SU-DHL-6 (cell line): ENCODE measurements around the gene CTNNAL1.
"Not testable (repeated sequence)": the region's sequence is repeated elsewhere in the genome, so short reads cannot be mapped to it uniquely, and the experiment has no call there.

Experiments
- H2AFZ ChIP-seq: fragments of 200-600 bp; sonication (generic); 2 replicates; pipeline ENCODE4 v1.6.1; 2014; ENCODE audit warnings: low read depth, mild to moderate bottlenecking, moderate library complexity, mixed read lengths, antibody characterized with exemption, low read length; ENCODE audit not compliant: severe bottlenecking
- H3F3A ChIP-seq: fragments of 200-600 bp; shearing (Covaris generic); 2 replicates; pipeline ENCODE4 v1.6.0; 2016; ENCODE audit warnings: antibody characterized with exemption, mild to moderate bottlenecking; ENCODE audit not compliant: insufficient read depth
- H3K27ac ChIP-seq: fragments of 200-600 bp; sonication (generic); 2 replicates; pipeline ENCODE4 v1.5.1; 2016; ENCODE audit warnings: low read depth, mild to moderate bottlenecking, low read length, moderate library complexity, mixed read lengths
- H3K27me3 ChIP-seq: fragments of 200-600 bp; sonication (generic), shearing (Covaris generic); 2 replicates; pipeline ENCODE4 v1.6.0; 2014; ENCODE audit warnings: mild to moderate bottlenecking, low read length
- H3K36me3 ChIP-seq: fragments of 200-600 bp; sonication (generic); 2 replicates; pipeline ENCODE4 v1.6.1; 2014; ENCODE audit warnings: mild to moderate bottlenecking, low read length, mixed read lengths
- H3K4me2 ChIP-seq: fragments of 300-600, 200-600 bp; shearing (Covaris generic), sonication (generic); 2 replicates; pipeline ENCODE4 v1.6.0; 2014; ENCODE audit warnings: low read length, low read depth, mild to moderate bottlenecking; ENCODE audit not compliant: poor library complexity, severe bottlenecking
- H3K4me3 ChIP-seq: fragments of 200-600 bp; sonication (generic); 2 replicates; pipeline ENCODE4 v1.5.1; 2014; ENCODE audit warnings: antibody characterized with exemption, low read length, mild to moderate bottlenecking, mixed read lengths; ENCODE audit not compliant: insufficient read depth, poor library complexity, severe bottlenecking
- H3K79me2 ChIP-seq: fragments of 200-600 bp; sonication (generic); 2 replicates; pipeline ENCODE4 v1.6.1; 2014; ENCODE audit warnings: mild to moderate bottlenecking, low read length, moderate library complexity; ENCODE audit not compliant: insufficient read depth
- H3K9ac ChIP-seq: fragments of 200-600 bp; sonication (generic); 2 replicates; pipeline ENCODE4 v1.7.0; 2014; ENCODE audit warnings: mild to moderate bottlenecking, low read length
- H3K9me2 ChIP-seq: fragments of 200-600 bp; sonication (generic); replicated peaks from 2 replicates; pipeline ENCODE4 v1.6.1; 2014; ENCODE audit warnings: low read length; ENCODE audit not compliant: insufficient read depth
- H3K9me3 ChIP-seq: fragments of 200-600 bp; sonication (generic); 2 replicates; pipeline ENCODE4 v1.6.1; 2014; ENCODE audit warnings: low read length, mixed read lengths; ENCODE audit not compliant: insufficient read depth
- H4K20me1 ChIP-seq: fragments of 200-600 bp; sonication (generic); 2 replicates; pipeline ENCODE4 v1.6.1; 2014; ENCODE audit warnings: low read depth, mild to moderate bottlenecking, antibody characterized with exemption, low read length, moderate library complexity, mixed read lengths
- EZH2phosphoT487 ChIP-seq: fragments of 200-600 bp; sonication (generic), shearing (Covaris generic); conservative IDR thresholded peaks from 2 replicates; pipeline ENCODE4 v1.6.1; 2018; ENCODE audit warnings: mild to moderate bottlenecking, antibody characterized with exemption, low read length, moderate library complexity, mixed read lengths
- TF ChIP-seq, protein P1 (sequence below): fragments of 200-600 bp; sonication (generic); IDR thresholded peaks from one replicate; pipeline ENCODE4 v1.5.1; 2017; ENCODE audit warnings: antibody characterized with exemption, mild to moderate bottlenecking, low read length, moderate library complexity; ENCODE audit not compliant: insufficient read depth, poor library complexity, severe bottlenecking

Gene CTNNAL1

DNA sequence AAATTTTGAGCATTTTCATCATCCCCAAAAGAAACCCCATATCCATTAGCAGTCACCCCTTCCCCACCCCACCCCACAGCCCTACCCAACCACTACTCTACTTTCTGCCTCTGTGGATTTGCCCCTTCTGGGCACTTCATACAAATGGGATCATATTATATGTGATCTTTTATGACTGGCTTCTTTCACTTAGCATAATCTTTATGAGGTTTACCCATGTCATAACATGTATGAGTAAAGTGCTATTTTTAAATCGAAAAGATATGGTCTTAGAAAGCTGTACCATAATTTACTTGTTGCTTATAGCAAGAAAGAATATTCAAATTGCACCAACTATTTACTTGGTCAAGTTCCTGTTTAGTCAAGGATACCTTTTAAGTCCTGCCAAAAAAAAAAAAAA, 92.1 kb downstream of the CTNNAL1 start:
- Histone ChIP-seq H4K20me1 (no peaks in the 10 kb centered on the region), H3F3A (no peaks in the 10 kb centered on the region), H3K36me3 (no peaks in the 10 kb centered on the region), H3K9ac (no peak overlapping the region), H3K27ac (no peak overlapping the region), H3K4me2 (no peak overlapping the region), H2AFZ (no peak overlapping the region), H3K27me3 (no peaks in the 10 kb centered on the region), H3K9me3 (no peaks in the 10 kb centered on the region), H3K4me3 (no peak overlapping the region), H3K79me2 (no peaks in the 10 kb centered on the region), H3K9me2 (no peaks in the 10 kb centered on the region)
- TF ChIP-seq, protein P1, sequence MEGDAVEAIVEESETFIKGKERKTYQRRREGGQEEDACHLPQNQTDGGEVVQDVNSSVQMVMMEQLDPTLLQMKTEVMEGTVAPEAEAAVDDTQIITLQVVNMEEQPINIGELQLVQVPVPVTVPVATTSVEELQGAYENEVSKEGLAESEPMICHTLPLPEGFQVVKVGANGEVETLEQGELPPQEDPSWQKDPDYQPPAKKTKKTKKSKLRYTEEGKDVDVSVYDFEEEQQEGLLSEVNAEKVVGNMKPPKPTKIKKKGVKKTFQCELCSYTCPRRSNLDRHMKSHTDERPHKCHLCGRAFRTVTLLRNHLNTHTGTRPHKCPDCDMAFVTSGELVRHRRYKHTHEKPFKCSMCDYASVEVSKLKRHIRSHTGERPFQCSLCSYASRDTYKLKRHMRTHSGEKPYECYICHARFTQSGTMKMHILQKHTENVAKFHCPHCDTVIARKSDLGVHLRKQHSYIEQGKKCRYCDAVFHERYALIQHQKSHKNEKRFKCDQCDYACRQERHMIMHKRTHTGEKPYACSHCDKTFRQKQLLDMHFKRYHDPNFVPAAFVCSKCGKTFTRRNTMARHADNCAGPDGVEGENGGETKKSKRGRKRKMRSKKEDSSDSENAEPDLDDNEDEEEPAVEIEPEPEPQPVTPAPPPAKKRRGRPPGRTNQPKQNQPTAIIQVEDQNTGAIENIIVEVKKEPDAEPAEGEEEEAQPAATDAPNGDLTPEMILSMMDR: no peak
- TF ChIP-seq EZH2phosphoT487: no peak

DNA sequence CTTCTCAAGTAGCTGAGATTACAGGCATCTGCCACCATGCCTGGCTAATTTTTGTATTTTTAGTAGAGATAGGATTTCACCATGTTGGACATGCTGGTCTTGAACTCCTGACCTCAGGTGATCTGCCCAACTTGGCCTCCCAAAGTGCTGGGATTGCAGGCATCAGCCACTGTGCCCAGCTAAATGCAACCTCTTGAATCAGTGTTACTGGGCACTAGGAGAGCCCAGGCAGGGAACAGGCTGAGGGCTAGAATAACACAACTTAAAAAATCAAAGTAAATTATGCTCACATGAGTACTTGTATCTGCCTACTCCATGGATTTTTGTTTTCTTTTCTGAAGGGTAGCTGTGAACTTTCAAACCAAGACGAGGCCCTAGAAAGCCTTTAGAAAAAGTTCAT, 92.9 kb downstream of the CTNNAL1 start:
- not testable (repeated sequence) for H3K27me3 ChIP-seq, H3K9me2 ChIP-seq, H3K79me2 ChIP-seq, H3F3A ChIP-seq, H3K9me3 ChIP-seq, H3K4me2 ChIP-seq, H3K36me3 ChIP-seq, H4K20me1 ChIP-seq, H3K27ac ChIP-seq, H2AFZ ChIP-seq, H3K4me3 ChIP-seq, H3K9ac ChIP-seq

DNA sequence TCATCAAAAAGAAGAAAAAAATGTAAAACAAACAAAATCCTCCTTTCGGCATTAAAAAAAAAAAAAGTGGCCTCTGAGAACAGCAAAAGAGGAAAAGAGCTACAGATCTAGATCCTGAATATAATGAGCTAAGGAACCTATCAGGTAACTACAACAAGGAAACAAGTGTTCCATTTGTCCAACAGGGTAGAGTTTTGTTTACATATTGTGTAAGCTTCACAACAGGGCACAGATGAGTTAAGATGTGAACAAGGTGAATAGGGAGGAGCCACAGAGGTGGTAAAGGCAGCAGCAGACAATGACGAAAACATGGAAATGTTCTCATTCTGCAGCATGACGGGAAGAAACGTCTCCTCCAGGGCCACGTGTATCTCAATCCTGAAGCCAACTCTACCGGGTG, 93.8 kb downstream of the CTNNAL1 start:
- Histone ChIP-seq H3K9ac (no peak overlapping the region), H3K27me3 (no peaks in the 10 kb centered on the region), H2AFZ (no peak overlapping the region), H3K4me3 (no peak overlapping the region), H3F3A (no peaks in the 10 kb centered on the region), H3K27ac (no peak overlapping the region), H4K20me1 (no peaks in the 10 kb centered on the region), H3K79me2 (no peaks in the 10 kb centered on the region), H3K4me2 (no peak overlapping the region), H3K9me2 (no peaks in the 10 kb centered on the region), H3K9me3 (no peaks in the 10 kb centered on the region), H3K36me3 (peaks cover 3% of the 10 kb centered on the region; the same call in 1 of the 2 replicates)
- TF ChIP-seq EZH2phosphoT487: no peak
- TF ChIP-seq, protein P1: no peak

DNA sequence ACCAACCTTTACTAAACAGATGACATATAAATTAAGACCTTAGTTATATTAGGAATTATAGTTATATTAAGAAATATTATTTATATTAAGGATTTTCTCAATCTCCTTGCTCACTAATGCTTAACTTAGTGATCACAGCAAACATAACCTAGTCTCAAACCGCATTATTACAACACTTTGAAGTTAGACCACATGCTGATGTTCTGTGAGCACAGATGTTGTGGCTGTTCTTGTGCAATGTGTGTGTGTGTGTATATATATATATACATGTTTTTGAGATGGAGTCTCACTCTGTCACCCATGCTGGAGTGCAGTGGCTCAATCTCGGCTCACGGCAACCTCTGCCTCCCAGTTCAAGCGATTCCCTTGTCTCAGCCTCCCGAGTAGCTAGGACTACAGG, 99.9 kb downstream of the CTNNAL1 start:
- Histone ChIP-seq H3K36me3 (peaks cover 3% of the 10 kb centered on the region; the same call in 1 of the 2 replicates), H4K20me1 (no peaks in the 10 kb centered on the region), H3K27ac (no peak overlapping the region), H2AFZ (no peak overlapping the region), H3K27me3 (no peaks in the 10 kb centered on the region), H3K9me3 (no peaks in the 10 kb centered on the region), H3K4me3 (no peak overlapping the region), H3K4me2 (no peak overlapping the region), H3K9me2 (no peaks in the 10 kb centered on the region), H3K79me2 (no peaks in the 10 kb centered on the region), H3F3A (no peaks in the 10 kb centered on the region), H3K9ac (no peak overlapping the region)
- TF ChIP-seq, protein P1: no peak
- TF ChIP-seq EZH2phosphoT487: no peak
